Fibroblast of lung (primary cell): ENCODE data around the gene PIAS1.

ENCODE experiments used
- EZH2 ChIP-seq: IDR thresholded peaks from 2 replicates; pipeline ENCODE4 v1.5.1; 2012; ENCODE audit warnings: low read length, control low read depth, mild to moderate bottlenecking; ENCODE audit errors: missing control alignments
- TF ChIP-seq, protein P1 (sequence below), 2 donors: IDR thresholded peaks in 1 of 2; conservative IDR thresholded peaks in 1 of 2; 1 replicate in 1 of 2; 2 replicates in 1 of 2; pipeline ENCODE4 v1.5.1; 2011 to 2012; ENCODE audit warnings: low read length in 2 of 2, control low read depth in 1 of 2, inconsistent platforms in 1 of 2, low read depth in 1 of 2, mild to moderate bottlenecking in 1 of 2

GRCh38 chr15:68057758-68058157, 3.6 kb downstream of the PIAS1 start:
- TF ChIP-seq, protein P1, sequence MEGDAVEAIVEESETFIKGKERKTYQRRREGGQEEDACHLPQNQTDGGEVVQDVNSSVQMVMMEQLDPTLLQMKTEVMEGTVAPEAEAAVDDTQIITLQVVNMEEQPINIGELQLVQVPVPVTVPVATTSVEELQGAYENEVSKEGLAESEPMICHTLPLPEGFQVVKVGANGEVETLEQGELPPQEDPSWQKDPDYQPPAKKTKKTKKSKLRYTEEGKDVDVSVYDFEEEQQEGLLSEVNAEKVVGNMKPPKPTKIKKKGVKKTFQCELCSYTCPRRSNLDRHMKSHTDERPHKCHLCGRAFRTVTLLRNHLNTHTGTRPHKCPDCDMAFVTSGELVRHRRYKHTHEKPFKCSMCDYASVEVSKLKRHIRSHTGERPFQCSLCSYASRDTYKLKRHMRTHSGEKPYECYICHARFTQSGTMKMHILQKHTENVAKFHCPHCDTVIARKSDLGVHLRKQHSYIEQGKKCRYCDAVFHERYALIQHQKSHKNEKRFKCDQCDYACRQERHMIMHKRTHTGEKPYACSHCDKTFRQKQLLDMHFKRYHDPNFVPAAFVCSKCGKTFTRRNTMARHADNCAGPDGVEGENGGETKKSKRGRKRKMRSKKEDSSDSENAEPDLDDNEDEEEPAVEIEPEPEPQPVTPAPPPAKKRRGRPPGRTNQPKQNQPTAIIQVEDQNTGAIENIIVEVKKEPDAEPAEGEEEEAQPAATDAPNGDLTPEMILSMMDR (conservative IDR thresholded peaks at IDR 0.05 in 1 of 2, IDR thresholded peaks at IDR 0.05 in 1 of 2; ENCODE audit: low read depth in 1 of 2, low read length in 2 of 2) = no peak
- no peak for TF ChIP-seq EZH2
